Right lobe of liver (tissue), 4 donors: ENCODE results near the gene PTRHD1.

Experiments
- CTCF ChIP-seq, 4 donors: fragments of 200-600 bp in 3 of 4; fragments of 450-650 bp in 1 of 4; IDR thresholded peaks; one replicate each; pipeline versions ENCODE4 v1.5.1 to v1.8.0; 2016 to 2022; ENCODE audit warnings: antibody characterized with exemption in 4 of 4, mild to moderate bottlenecking in 2 of 4
- POLR2A ChIP-seq: fragments of 450-650 bp; IDR thresholded peaks from one replicate; pipeline ENCODE4 v1.6.1; 2017; ENCODE audit warnings: antibody characterized with exemption, mild to moderate bottlenecking
- donor health status: DM: no; HTN: no; CAD: no.
- donor health status: DM: no; HTN: no; CAD: no.
- donor health status: DM: no; HTN: yes; CAD: no.

GRCh38 chr2:24742730-24743129, 50.5 kb downstream of the PTRHD1 start:
- TF ChIP-seq CTCF (IDR thresholded peaks at IDR 0.05), result no peak
- TF ChIP-seq POLR2A, result no peak
